ENCODE data around the gene TMEM60. TPM values are rescaled to one million over a fixed set of nuclear protein-coding genes. Genes with fewer than 3 reads are reported as not detected.
"Not testable (repeated sequence)": the region's sequence is repeated elsewhere in the genome, so short reads cannot be mapped to it uniquely, and the experiment has no call there.

Gene TMEM60
- total RNA-seq, 2 experiments from 2014 or later: 8.1 to 8.6 TPM

DNA sequence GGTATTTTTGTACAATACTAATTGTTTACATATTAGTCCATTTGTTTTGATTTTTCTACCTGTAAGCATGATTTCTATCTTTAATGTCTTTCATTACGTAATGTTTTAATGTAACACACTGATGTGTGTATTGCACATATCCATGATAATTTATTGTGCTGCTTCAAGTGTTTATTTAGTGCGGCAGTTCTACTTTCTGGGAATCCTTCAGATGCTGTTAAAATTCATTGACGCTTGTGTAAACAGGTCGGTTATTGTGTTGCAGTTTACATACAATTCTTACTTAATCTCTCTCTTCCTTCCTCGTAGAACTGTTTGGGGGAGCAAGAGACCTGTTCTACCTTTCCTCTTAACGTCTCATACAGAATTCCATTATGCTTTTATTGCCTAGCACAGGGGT, 6.9 kb downstream of the TMEM60 start:
- no peak overlapping the region for H3K4me3 Mint-ChIP-seq
- POLR2A ChIA-PET: no interaction called here
- no peak for TF ChIP-seq CTCF (IDR thresholded peaks at IDR 0.05)
- peaks cover 12% of the 10 kb centered on the region for H3K4me1 Mint-ChIP-seq (ENCODE audit: low read depth)
- DNase-seq (no peak), ATAC-seq (no peak)
- H3K27ac Mint-ChIP-seq: no peak overlapping the region
- CTCF ChIA-PET: interaction anchor here (1.5 kb wide), 1 partner anchor 140 kb away, joined by 6 read pairs; no protein-coding TSS in a partner anchor
- no peaks in the 10 kb centered on the region for H3K27me3 Mint-ChIP-seq
- no peaks in the 10 kb centered on the region for H3K9me3 Mint-ChIP-seq
- intact Hi-C loops (cut with micrococcal nuclease): no loop called here
- H3K36me3 Mint-ChIP-seq (ENCODE audit: low read depth): peaks cover 16% of the 10 kb centered on the region

DNA sequence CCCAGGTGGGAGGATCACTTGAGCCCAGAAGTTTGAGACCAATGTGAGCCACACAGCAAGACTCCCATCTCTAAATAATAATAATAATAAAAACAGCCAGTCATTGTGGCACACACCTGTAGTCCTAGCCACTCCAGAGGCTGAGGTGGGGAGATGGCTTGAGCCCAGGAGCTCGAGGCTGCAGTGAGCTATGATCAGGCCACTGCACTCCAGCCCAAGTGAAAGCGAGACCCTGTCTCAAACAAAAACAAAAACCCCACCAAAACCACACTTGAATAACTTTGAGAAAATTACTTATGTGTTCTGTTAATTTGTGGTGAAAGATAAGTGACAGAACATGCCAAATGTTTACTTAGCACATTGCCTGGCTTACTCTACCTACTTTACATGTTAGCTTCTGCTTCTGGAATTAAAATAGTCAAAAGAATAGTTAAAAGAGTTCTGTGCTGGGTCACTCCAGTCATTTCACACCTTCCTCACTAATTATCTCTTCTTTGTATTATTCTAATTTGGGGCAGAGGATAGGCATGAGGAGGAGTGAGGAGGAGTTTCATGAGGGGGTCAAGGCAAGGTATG, 9.8 kb downstream of the TMEM60 start:
- peaks cover 3% of the 10 kb centered on the region for H3K9me3 Mint-ChIP-seq
- intact Hi-C loops (cut with micrococcal nuclease): no loop called here
- peaks cover 3% of the 10 kb centered on the region for H3K4me1 Mint-ChIP-seq (ENCODE audit: low read depth)
- H3K27me3 Mint-ChIP-seq: no peaks in the 10 kb centered on the region
- ChIA-PET CTCF (interaction anchor here (1.2 to 1.5 kb wide), 2 partner anchors 29 to 137 kb away, joined by 4 read pairs; no protein-coding TSS in a partner anchor), POLR2A (no interaction called here)
- TF ChIP-seq CTCF (IDR thresholded peaks at IDR 0.05): no peak
- H3K27ac Mint-ChIP-seq: no peak overlapping the region
- ATAC-seq (no peak), DNase-seq (no peak)
- H3K4me3 Mint-ChIP-seq: no peak overlapping the region
- peaks cover 35% of the 10 kb centered on the region for H3K36me3 Mint-ChIP-seq (ENCODE audit: low read depth)

GRCh38 chr7:77786741-77787140, 11.5 kb downstream of the TMEM60 start:
- H3K36me3 Mint-ChIP-seq (ENCODE audit: low read depth): peaks cover 43% of the 10 kb centered on the region
- ChIA-PET POLR2A (interaction anchor here (0.7 to 1.6 kb wide), 2 partner anchors 12 to 55 kb away, joined by 3 to 4 read pairs; partner anchors contain the start of genes PHTF2 and TMEM60), CTCF (no interaction called here)
- ATAC-seq: no peak
- TF ChIP-seq CTCF (IDR thresholded peaks at IDR 0.05): no peak
- intact Hi-C loops (cut with micrococcal nuclease): no loop called here
- peaks cover 3% of the 10 kb centered on the region for H3K4me1 Mint-ChIP-seq (ENCODE audit: low read depth)
- no peak overlapping the region for H3K4me3 Mint-ChIP-seq
- peaks cover 3% of the 10 kb centered on the region for H3K9me3 Mint-ChIP-seq
- DNase-seq: no peak
- H3K27me3 Mint-ChIP-seq: no peaks in the 10 kb centered on the region
- no peak overlapping the region for H3K27ac Mint-ChIP-seq

DNA sequence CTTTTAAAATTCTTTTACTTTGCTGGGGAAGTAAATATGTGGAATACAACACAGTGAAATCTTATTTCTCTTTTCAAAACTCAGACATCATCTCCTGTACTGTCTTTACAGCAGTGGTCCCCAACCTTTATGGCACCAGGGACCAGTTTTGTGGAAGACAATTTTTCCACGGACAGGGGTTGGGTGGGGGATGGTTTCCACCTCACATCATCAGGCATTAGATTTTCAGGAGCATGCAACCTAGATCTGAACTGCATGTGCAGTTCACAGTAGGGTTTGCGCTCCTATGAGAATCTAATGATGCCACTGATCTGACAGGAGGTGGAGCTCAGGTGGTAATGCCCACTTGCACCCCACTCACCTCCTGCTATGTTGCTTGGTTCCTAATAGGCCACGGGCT, 12.2 kb downstream of the TMEM60 start:
- POLR2A ChIA-PET: no interaction called here
- DNase-seq: no peak
- H3K27me3 Mint-ChIP-seq: no peaks in the 10 kb centered on the region
- intact Hi-C loops (cut with micrococcal nuclease): no loop called here
- CTCF ChIA-PET: no interaction called here
- TF ChIP-seq CTCF (IDR thresholded peaks at IDR 0.05): no peak
- H3K27ac Mint-ChIP-seq: no peak overlapping the region
- ATAC-seq: no peak
- peaks cover 43% of the 10 kb centered on the region for H3K36me3 Mint-ChIP-seq (ENCODE audit: low read depth)
- no peak overlapping the region for H3K4me3 Mint-ChIP-seq
- H3K9me3 Mint-ChIP-seq: peaks cover 3% of the 10 kb centered on the region
- H3K4me1 Mint-ChIP-seq (ENCODE audit: low read depth): peaks cover 3% of the 10 kb centered on the region

DNA sequence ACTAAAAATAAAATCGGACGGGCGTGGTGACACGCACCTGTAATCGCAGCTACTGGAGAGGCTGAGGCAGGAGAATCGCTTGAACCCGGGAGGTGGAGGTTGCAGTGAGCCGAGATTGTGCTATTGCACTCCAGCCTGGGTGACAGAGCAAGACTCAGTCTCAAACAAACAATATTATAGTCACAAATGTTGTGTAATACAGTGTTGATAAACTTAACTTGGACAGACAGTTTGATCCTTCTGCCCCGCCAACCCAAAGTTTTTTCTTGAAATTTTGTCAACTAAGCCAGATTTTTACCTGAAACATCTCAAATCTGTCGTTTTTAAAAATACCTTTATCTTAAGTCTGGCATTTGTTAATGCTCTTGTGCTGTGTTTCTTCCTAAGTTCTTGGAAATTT, 13.8 kb downstream of the TMEM60 start:
- POLR2A ChIA-PET, CTCF ChIA-PET: not testable (repeated sequence)

More for the DNA sequence above, 13.8 kb downstream of the TMEM60 start:
- peaks cover 47% of the 10 kb centered on the region for H3K36me3 Mint-ChIP-seq (ENCODE audit: low read depth)
- H3K4me3 Mint-ChIP-seq; H3K9me3 Mint-ChIP-seq; H3K27me3 Mint-ChIP-seq; H3K27ac Mint-ChIP-seq; DNase-seq; H3K4me1 Mint-ChIP-seq (ENCODE audit: low read depth); ATAC-seq; intact Hi-C loops (cut with micrococcal nuclease): not testable (repeated sequence)

All from activated CD8-positive, alpha-beta T cell treated with anti-CD3 and anti-CD28 coated beads for 36 hours (primary cell).